Measurements from ENCODE around the gene PPP1R2B.

DNA sequence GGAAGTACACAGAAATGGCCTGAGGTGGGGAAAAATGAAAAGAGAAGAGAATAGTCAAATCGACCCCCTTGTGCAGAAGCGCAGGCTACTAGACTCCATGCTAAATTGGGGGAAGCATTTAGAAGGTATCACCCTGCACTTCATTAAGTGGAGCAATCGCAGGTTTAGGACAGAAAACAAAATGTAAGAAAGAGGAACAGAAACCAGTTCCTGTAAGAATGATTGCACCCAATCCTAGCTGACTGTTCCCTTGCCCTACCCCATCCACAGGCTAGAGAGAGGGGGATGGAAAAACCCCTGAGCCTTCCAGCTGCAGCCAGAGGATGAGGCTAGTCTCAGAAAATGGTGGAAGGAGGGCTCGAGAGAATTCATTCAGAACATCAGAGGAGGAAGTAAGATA, 23.9 kb upstream of the PPP1R2B start:
- TF ChIP-seq, protein P1, sequence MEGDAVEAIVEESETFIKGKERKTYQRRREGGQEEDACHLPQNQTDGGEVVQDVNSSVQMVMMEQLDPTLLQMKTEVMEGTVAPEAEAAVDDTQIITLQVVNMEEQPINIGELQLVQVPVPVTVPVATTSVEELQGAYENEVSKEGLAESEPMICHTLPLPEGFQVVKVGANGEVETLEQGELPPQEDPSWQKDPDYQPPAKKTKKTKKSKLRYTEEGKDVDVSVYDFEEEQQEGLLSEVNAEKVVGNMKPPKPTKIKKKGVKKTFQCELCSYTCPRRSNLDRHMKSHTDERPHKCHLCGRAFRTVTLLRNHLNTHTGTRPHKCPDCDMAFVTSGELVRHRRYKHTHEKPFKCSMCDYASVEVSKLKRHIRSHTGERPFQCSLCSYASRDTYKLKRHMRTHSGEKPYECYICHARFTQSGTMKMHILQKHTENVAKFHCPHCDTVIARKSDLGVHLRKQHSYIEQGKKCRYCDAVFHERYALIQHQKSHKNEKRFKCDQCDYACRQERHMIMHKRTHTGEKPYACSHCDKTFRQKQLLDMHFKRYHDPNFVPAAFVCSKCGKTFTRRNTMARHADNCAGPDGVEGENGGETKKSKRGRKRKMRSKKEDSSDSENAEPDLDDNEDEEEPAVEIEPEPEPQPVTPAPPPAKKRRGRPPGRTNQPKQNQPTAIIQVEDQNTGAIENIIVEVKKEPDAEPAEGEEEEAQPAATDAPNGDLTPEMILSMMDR (IDR thresholded peaks at IDR 0.05): no peak
- no peak for TF ChIP-seq POLR2AphosphoS5 (IDR thresholded peaks at IDR 0.05)
- no peak for TF ChIP-seq POLR2A (IDR thresholded peaks at IDR 0.05)
- TF ChIP-seq EP300 (IDR thresholded peaks at IDR 0.05): no peak

All from stomach (tissue), 4 donors.